GM12878 (cell line): ENCODE results near the gene CACNA1H. TPM values are rescaled to one million over a fixed set of nuclear protein-coding genes. Genes with fewer than 3 reads are reported as not detected.

Experiments used
- ATAC-seq: fragments of 200-7000 bp; cut with Tn5 transposase; 3 replicates; pipeline ENCODE4 v1.9.1; 2020; ENCODE audit warnings: mild to moderate bottlenecking, moderate library complexity
- BruUV-seq: library from RNA; stranded (reverse); fragments of 400-500 nt; replicated peaks from 2 replicates; lab custom pipeline; 2021; lab: Mats Ljungman, UMichigan
- CTCF ChIA-PET: fragments of 300-600 bp; sonication (Branson Sonifier 250); formaldehyde crosslinking; extraction: SDS; loops from one replicate; lab custom pipeline; 2021; ENCODE audit warnings: inconsistent platforms; lab: Yijun Ruan, JAX
- POLR2A ChIA-PET: fragments of 350-600 bp; formaldehyde crosslinking; extraction: SDS; loops from one replicate; lab custom pipeline; 2021; ENCODE audit warnings: inconsistent platforms; lab: Charles Lee
- RAD21 ChIA-PET: fragments of 300-600 bp; sonication (Branson Sonifier 250); formaldehyde crosslinking; loops from one replicate; lab custom pipeline; 2023; ENCODE audit warnings: antibody characterized with exemption; ENCODE audit not compliant: unreplicated experiment; lab: Charles Lee
- SMC1A ChIA-PET: fragments of 300-600 bp; sonication (Branson Sonifier 250); formaldehyde crosslinking; loops from one replicate; lab custom pipeline; 2023; ENCODE audit not compliant: unreplicated experiment, uncharacterized antibody; lab: Charles Lee
- DNase-seq: peaks from one replicate; pipeline ENCODE4 v3.0.0-alpha.2; 2011; ENCODE audit warnings: low read depth, low spot score
- FAIRE-seq: peaks from 3 replicates; lab custom pipeline; 2011; peaks lifted over from hg19 to GRCh38; lab: Jason Lieb, UNC
- H2AFZ ChIP-seq: 2 replicates; pipeline ENCODE4 v1.6.0; 2011; ENCODE audit warnings: low read depth, low read length, control low read depth; ENCODE audit not compliant: control insufficient read depth
- H3K27ac ChIP-seq: 2 replicates; pipeline ENCODE4 v1.5.1; 2011; ENCODE audit warnings: control low read depth; ENCODE audit not compliant: control insufficient read depth, insufficient read depth
- H3K27me3 ChIP-seq, 2 experiments: replicated peaks in 1 of 2; 2 replicates each; pipeline versions ENCODE4 v1.6.0 to v1.6.1; 2011; ENCODE audit warnings: low read length in 1 of 2; ENCODE audit not compliant: control insufficient read depth in 2 of 2, insufficient read depth in 2 of 2
- H3K36me3 ChIP-seq, 2 experiments: 2 replicates each; pipeline ENCODE4 v1.5.1; 2011; ENCODE audit warnings: low read length in 1 of 2; ENCODE audit not compliant: control insufficient read depth in 2 of 2, insufficient read depth in 2 of 2
- H3K4me1 ChIP-seq: 2 replicates; pipeline ENCODE4 v1.6.1; 2011; ENCODE audit warnings: mild to moderate bottlenecking, low read length, moderate library complexity, mixed read lengths; ENCODE audit not compliant: control insufficient read depth, insufficient read depth
- H3K4me2 ChIP-seq: 2 replicates; pipeline ENCODE4 v1.6.0; 2011; ENCODE audit warnings: control low read depth; ENCODE audit not compliant: control insufficient read depth, insufficient read depth
- H3K4me3 ChIP-seq: fragments of 200-600 bp; sonication (generic); 2 replicates; pipeline ENCODE4 v1.5.1; 2016
- H3K79me2 ChIP-seq: 2 replicates; pipeline ENCODE4 v1.6.0; 2011; ENCODE audit warnings: low read length; ENCODE audit not compliant: control insufficient read depth, insufficient read depth
- H3K9ac ChIP-seq: 2 replicates; pipeline ENCODE4 v1.8.0; 2011; ENCODE audit warnings: low read length, control low read depth, mixed read lengths; ENCODE audit not compliant: control insufficient read depth, insufficient read depth
- H3K9me3 ChIP-seq: replicated peaks from 3 replicates; pipeline ENCODE4 v1.5.1; 2011; ENCODE audit warnings: mild to moderate bottlenecking, low read length; ENCODE audit not compliant: control insufficient read depth, insufficient read depth
- H4K20me1 ChIP-seq: 2 replicates; pipeline ENCODE4 v1.6.0; 2011; ENCODE audit not compliant: control insufficient read depth, insufficient read depth
- CBX5 ChIP-seq: sonication (generic); IDR thresholded peaks from 2 replicates; pipeline ENCODE4 v1.6.1; 2016; ENCODE audit warnings: low read depth, moderate library complexity, mild to moderate bottlenecking, inconsistent platforms
- HDAC6 ChIP-seq: fragments of 200-600 bp; sonication (generic); IDR thresholded peaks from one replicate; pipeline ENCODE4 v1.8.0; 2017; ENCODE audit warnings: antibody characterized with exemption; ENCODE audit not compliant: unreplicated experiment
- JUND ChIP-seq: IDR thresholded peaks from 2 replicates; pipeline ENCODE4 v1.6.1; 2012; ENCODE audit warnings: low read depth, mild to moderate bottlenecking, low read length, improper control_type of control experiment, moderate library complexity
- NFXL1 ChIP-seq: fragments of 450-650 bp; IDR thresholded peaks from 2 replicates; pipeline ENCODE4 v1.6.1; 2017; ENCODE audit warnings: antibody characterized with exemption, mild to moderate bottlenecking, borderline replicate concordance
- SMAD1 ChIP-seq: fragments of 450-650 bp; IDR thresholded peaks from 2 replicates; pipeline ENCODE4 v1.6.1; 2018; ENCODE audit warnings: mild to moderate bottlenecking, low read depth; ENCODE audit not compliant: partially characterized antibody
- SREBF1 ChIP-seq: IDR thresholded peaks from 2 replicates; pipeline ENCODE4 v1.6.1; 2012; ENCODE audit warnings: mild to moderate bottlenecking, low read length
- SRF ChIP-seq, 2 experiments: IDR thresholded peaks; 2 replicates each; pipeline ENCODE4 v1.6.1; 2011; ENCODE audit warnings: low read depth in 2 of 2, low read length in 2 of 2, mild to moderate bottlenecking in 1 of 2, moderate library complexity in 1 of 2
- SUZ12 ChIP-seq: fragments of 200-600 bp; sonication (generic); IDR thresholded peaks from one replicate; pipeline ENCODE4 v1.6.1; 2018; ENCODE audit warnings: antibody characterized with exemption, mild to moderate bottlenecking; ENCODE audit not compliant: unreplicated experiment
- YBX1 ChIP-seq: fragments of 450-650 bp; IDR thresholded peaks from 2 replicates; pipeline ENCODE4 v1.6.1; 2016; ENCODE audit warnings: antibody characterized with exemption
- ZNF622 ChIP-seq: fragments of 450-650 bp; IDR thresholded peaks from 2 replicates; pipeline ENCODE4 v1.6.1; 2017; ENCODE audit warnings: mild to moderate bottlenecking, inconsistent platforms
- WGBS: methylation state at CpG from one replicate; pipeline ENCODE4 v1.1.6; 2016; ENCODE audit warnings: low lambda C conversion rate; ENCODE audit not compliant: insufficient replicate concordance, insufficient coverage; ENCODE audit errors: missing lambda C conversion rate; 5-methylcytosine and 5-hydroxymethylcytosine counted together
- in situ Hi-C: fragments of 300-500 bp; cut with MboI; formaldehyde crosslinking; loops from 9 replicates; pipeline ENCODE4 v1.14.3; 2018; ENCODE audit warnings: mixed read lengths
- intact Hi-C: fragments of 100-400 bp; cut with micrococcal nuclease; formaldehyde crosslinking; loops from one replicate; pipeline ENCODE4 v1.14.2; 2022; ENCODE audit not compliant: unreplicated experiment
- polyA plus RNA-seq, 11 experiments: library from polyadenylated mRNA; depleted of rRNA in 4 of 11; unstranded in 6 of 11; stranded (reverse) in 5 of 11; fragments of >200 nt; fragmentation: Nextera tagmentation in 4 of 11; fragmentation: Illumina TruSeq in 1 of 11; extraction: Ambion mirVana in 4 of 11; extraction: Trizol in 1 of 11; gene quantifications; 1 replicate in 1 of 11; 2 replicates in 10 of 11; pipeline versions ENCODE4 v1.2.1 to v1.2.3, GENCODE V29; 2011 to 2016; ENCODE audit warnings: inconsistent platforms in 2 of 11, missing spikeins in 2 of 11, low read depth in 1 of 11
- total RNA-seq, 4 experiments: library from RNA; depleted of rRNA in 3 of 4; stranded (reverse); fragments of >200 nt in 3 of 4; fragmentation: Illumina TruSeq in 1 of 4; extraction: Trizol in 1 of 4; gene quantifications; 2 replicates each; pipeline versions ENCODE4 v1.2.1 to v1.2.3, GENCODE V29; 2013 to 2021
- TF ChIP-seq, protein P1 (sequence below): fragments of 450-650 bp; IDR thresholded peaks from 2 replicates; pipeline ENCODE4 v1.6.1; 2016; ENCODE audit warnings: mild to moderate bottlenecking
- TF ChIP-seq, protein P2 (sequence below): IDR thresholded peaks from 2 replicates; pipeline ENCODE4 v1.6.1; 2011; ENCODE audit warnings: mild to moderate bottlenecking, low read depth, low read length, moderate library complexity; ENCODE audit not compliant: insufficient replicate concordance

Gene CACNA1H
- total and polyA plus RNA-seq, 10 of the 15 experiments (the other 5 are each of a cell fraction or from before 2014, with no cell fraction given) = 0.03 to 0.54 TPM; not detected in 8

DNA sequence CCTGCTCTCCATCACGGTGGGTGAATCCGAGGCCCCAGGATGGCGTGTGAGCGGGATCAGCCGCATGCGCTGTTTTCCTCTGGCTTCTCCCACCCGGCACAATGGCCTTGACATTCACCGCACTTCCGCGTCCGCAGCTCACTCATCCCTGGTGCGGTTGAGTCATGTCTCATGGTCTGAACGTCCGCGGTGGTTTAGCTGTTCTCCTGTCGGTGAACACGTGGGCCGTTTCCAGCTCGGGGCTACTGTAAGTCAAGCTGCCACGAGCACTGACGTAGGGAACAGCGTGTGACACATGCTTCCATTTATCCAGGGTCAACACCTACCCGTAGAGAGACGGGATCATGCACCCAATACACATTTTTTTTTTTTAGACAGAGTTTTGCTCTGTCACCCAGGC is 15.3 kb upstream of the CACNA1H start (continued):
- TF ChIP-seq SMAD1 = no peak
- TF ChIP-seq, all 136 proteins: peak for 0

DNA sequence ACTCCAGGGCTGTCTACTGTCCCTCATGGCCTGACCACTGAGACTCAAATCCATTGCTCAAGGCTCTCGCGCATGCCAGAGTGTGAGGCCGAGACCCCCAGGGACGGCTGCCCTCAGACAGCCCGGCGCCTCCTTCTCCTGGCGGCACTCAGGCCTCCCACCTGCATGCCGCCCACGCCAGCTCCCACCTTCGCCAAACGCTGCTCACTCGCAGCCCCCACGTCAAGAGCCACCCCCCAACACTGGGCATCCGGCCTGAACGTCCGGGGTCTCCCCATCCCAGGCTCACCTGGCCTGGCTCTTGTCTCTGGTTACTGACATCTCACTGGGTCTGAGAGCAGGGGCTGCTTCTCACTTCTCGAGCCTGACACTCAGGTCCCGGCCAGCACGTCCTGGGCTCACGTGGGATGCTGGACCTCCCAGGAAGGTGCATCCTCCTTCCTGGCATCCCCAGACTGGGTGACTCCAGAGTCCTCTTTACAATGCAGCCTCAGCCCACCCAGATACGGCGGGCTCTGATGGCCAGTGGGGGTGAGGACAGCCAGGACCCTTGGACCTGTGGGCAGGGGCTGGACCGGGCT is 12.2 kb upstream of the CACNA1H start:
- no peaks in the 10 kb centered on the region for H3K9me3 ChIP-seq
- no peak for FAIRE-seq
- SMC1A ChIA-PET = no interaction called here
- intact Hi-C loops = no loop called here
- no peak overlapping the region for H3K9ac ChIP-seq
- CTCF ChIA-PET = no interaction called here
- no peaks in the 10 kb centered on the region for H4K20me1 ChIP-seq
- no peaks in the 10 kb centered on the region for H3K4me1 ChIP-seq
- no peak overlapping the region for H3K27ac ChIP-seq
- no peak for DNase-seq
- no peak for TF ChIP-seq JUND
- TF ChIP-seq, protein P1, sequence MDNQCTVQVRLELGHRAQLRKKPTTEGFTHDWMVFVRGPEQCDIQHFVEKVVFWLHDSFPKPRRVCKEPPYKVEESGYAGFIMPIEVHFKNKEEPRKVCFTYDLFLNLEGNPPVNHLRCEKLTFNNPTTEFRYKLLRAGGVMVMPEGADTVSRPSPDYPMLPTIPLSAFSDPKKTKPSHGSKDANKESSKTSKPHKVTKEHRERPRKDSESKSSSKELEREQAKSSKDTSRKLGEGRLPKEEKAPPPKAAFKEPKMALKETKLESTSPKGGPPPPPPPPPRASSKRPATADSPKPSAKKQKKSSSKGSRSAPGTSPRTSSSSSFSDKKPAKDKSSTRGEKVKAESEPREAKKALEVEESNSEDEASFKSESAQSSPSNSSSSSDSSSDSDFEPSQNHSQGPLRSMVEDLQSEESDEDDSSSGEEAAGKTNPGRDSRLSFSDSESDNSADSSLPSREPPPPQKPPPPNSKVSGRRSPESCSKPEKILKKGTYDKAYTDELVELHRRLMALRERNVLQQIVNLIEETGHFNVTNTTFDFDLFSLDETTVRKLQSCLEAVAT = no peak
- TF ChIP-seq SUZ12 = no peak
- no peak for TF ChIP-seq SREBF1
- TF ChIP-seq ZNF622 = no peak
- no peak for TF ChIP-seq NFXL1
- no peak for TF ChIP-seq HDAC6
- no peak for TF ChIP-seq CBX5
- no peak for TF ChIP-seq SRF (IDR thresholded peaks at IDR 0.05; ENCODE audit: low read depth in 2 of 2, low read length in 2 of 2)
- TF ChIP-seq YBX1 = no peak
- TF ChIP-seq, protein P2, sequence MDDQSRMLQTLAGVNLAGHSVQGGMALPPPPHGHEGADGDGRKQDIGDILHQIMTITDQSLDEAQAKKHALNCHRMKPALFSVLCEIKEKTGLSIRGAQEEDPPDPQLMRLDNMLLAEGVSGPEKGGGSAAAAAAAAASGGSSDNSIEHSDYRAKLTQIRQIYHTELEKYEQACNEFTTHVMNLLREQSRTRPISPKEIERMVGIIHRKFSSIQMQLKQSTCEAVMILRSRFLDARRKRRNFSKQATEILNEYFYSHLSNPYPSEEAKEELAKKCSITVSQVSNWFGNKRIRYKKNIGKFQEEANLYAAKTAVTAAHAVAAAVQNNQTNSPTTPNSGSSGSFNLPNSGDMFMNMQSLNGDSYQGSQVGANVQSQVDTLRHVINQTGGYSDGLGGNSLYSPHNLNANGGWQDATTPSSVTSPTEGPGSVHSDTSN = no peak
- TF ChIP-seq, all 136 proteins: peak for 0
- POLR2A ChIA-PET = no interaction called here
- no peaks in the 10 kb centered on the region for H3K79me2 ChIP-seq
- 66% methylated on average over 23 of the region's 23 CpGs for WGBS
- H3K27me3 ChIP-seq = no peaks in the 10 kb centered on the region
- H2AFZ ChIP-seq = no peak overlapping the region
- RAD21 ChIA-PET = interaction anchor here (0.6 kb wide), 1 partner anchor 387 kb away, joined by 3 read pairs; no protein-coding TSS in a partner anchor
- BruUV-seq = no TSS peak
- no peak for ATAC-seq
- in situ Hi-C loops = no loop called here
- no peaks in the 10 kb centered on the region for H3K36me3 ChIP-seq
- no peak overlapping the region for H3K4me2 ChIP-seq
- H3K4me3 ChIP-seq = no peak overlapping the region
